ENCODE measurements around the gene COTL1.

COTL1 gene

GRCh38 chr16:84545114-84545737 is 72.7 kb downstream of the COTL1 start:
- DNase-seq (ENCODE audit: low read depth) = no peak
- H3K4me3 ChIP-seq (ENCODE audit: control insufficient read depth, low read depth, low read length) = no peak overlapping the region
- no peak for TF ChIP-seq CTCF (IDR thresholded peaks at IDR 0.05; ENCODE audit: control insufficient read depth, insufficient read depth, low read depth, low read length, missing control alignments)

GRCh38 chr16:84544031-84544773 is 73.7 kb downstream of the COTL1 start:
- no peak for DNase-seq (ENCODE audit: low read depth)
- no peak for TF ChIP-seq CTCF (IDR thresholded peaks at IDR 0.05; ENCODE audit: control insufficient read depth, insufficient read depth, low read depth, low read length, missing control alignments)
- H3K4me3 ChIP-seq (ENCODE audit: control insufficient read depth, low read depth, low read length) = no peak overlapping the region

- DNase-seq (ENCODE audit: low read depth) = no peak
- H3K4me3 ChIP-seq (ENCODE audit: control insufficient read depth, low read depth, low read length) = no peak overlapping the region
- no peak for TF ChIP-seq CTCF (IDR thresholded peaks at IDR 0.05; ENCODE audit: control insufficient read depth, insufficient read depth, low read depth, low read length, missing control alignments)
Observed at GRCh38 chr16:84543253-84543652, 74.6 kb downstream of the COTL1 start.

GRCh38 chr16:84541999-84542817 is 75.7 kb downstream of the COTL1 start:
- no peak for TF ChIP-seq CTCF (IDR thresholded peaks at IDR 0.05; ENCODE audit: control insufficient read depth, insufficient read depth, low read depth, low read length, missing control alignments)
- no peak for DNase-seq (ENCODE audit: low read depth)
- H3K4me3 ChIP-seq (ENCODE audit: control insufficient read depth, low read depth, low read length) = no peak overlapping the region

GRCh38 chr16:84540194-84540593 is 77.7 kb downstream of the COTL1 start:
- no peak for TF ChIP-seq CTCF (IDR thresholded peaks at IDR 0.05; ENCODE audit: control insufficient read depth, insufficient read depth, low read depth, low read length, missing control alignments)
- H3K4me3 ChIP-seq (ENCODE audit: control insufficient read depth, low read depth, low read length) = no peak overlapping the region
- DNase-seq (ENCODE audit: low read depth) = no peak

GRCh38 chr16:84538222-84538840 is 79.5 kb downstream of the COTL1 start:
- H3K4me3 ChIP-seq (ENCODE audit: control insufficient read depth, low read depth, low read length) = no peak overlapping the region
- no peak for DNase-seq (ENCODE audit: low read depth)
- TF ChIP-seq CTCF (IDR thresholded peaks at IDR 0.05; ENCODE audit: control insufficient read depth, insufficient read depth, low read depth, low read length, missing control alignments) = no peak
